B cell (primary cell): Measurements from ENCODE around the gene HTR3E. TPM values are rescaled to one million over a fixed set of nuclear protein-coding genes. Genes with fewer than 3 reads are reported as not detected.

ENCODE experiments used
- ATAC-seq: fragments of 200-7000 bp; cut with Tn5 transposase; one replicate; pipeline ENCODE4 v1.10.0; 2021; ENCODE audit warnings: low read depth, mild to moderate bottlenecking, moderate number of reproducible peaks, moderate library complexity
- CTCF ChIA-PET: fragments of 350-600 bp; sonication (Branson Sonifier 250); formaldehyde crosslinking; loops from one replicate; lab custom pipeline; 2021; ENCODE audit warnings: antibody characterized with exemption, inconsistent platforms; lab: Charles Lee
- POLR2A ChIA-PET: fragments of 350-600 bp; sonication (Branson Sonifier 250); formaldehyde crosslinking; loops from one replicate; lab custom pipeline; 2021; ENCODE audit warnings: antibody characterized with exemption; lab: Charles Lee
- DNase-seq: peaks from one replicate; pipeline ENCODE4 v3.0.0; 2013
- H2AFZ ChIP-seq: 2 replicates; pipeline ENCODE4 v1.6.1; 2012; ENCODE audit warnings: mild to moderate bottlenecking, low read depth, low read length; ENCODE audit not compliant: insufficient read depth, poor library complexity, severe bottlenecking
- H3K27ac ChIP-seq, 2 donors: 1 replicate in 1 of 2; 2 replicates in 1 of 2; pipeline ENCODE4 v1.5.1; 2012 to 2013; ENCODE audit warnings: low read length in 2 of 2, mild to moderate bottlenecking in 2 of 2, moderate library complexity in 1 of 2
- H3K27me3 ChIP-seq, 4 experiments: fragments of 200-600 bp in 1 of 4; sonication (generic) in 1 of 4; replicated peaks in 1 of 4; 1 replicate in 2 of 4; 2 replicates in 2 of 4; pipeline versions ENCODE4 v1.6.1 to v1.7.0; 2013 to 2016; ENCODE audit warnings: low read length in 3 of 4, mild to moderate bottlenecking in 2 of 4, mixed read lengths in 1 of 4, moderate library complexity in 1 of 4; ENCODE audit not compliant: insufficient read depth in 4 of 4, control insufficient read depth in 3 of 4; ENCODE audit errors: control extremely low read depth in 1 of 4
- H3K36me3 ChIP-seq, 2 experiments: replicated peaks in 1 of 2; 1 replicate in 1 of 2; 2 replicates in 1 of 2; pipeline versions ENCODE4 v1.6.1 to v1.7.1; 2013; ENCODE audit warnings: low read length in 1 of 2; ENCODE audit not compliant: insufficient read depth in 2 of 2, control insufficient read depth in 1 of 2; ENCODE audit errors: control extremely low read depth in 1 of 2, extremely low read depth in 1 of 2
- H3K4me1 ChIP-seq, 2 donors: fragments of 200-600 bp in 1 of 2; sonication (generic) in 1 of 2; 1 replicate in 1 of 2; 2 replicates in 1 of 2; pipeline versions ENCODE4 v1.5.1 to v1.6.1; 2013 to 2017; ENCODE audit warnings: low read length in 2 of 2; ENCODE audit not compliant: control insufficient read depth in 2 of 2, insufficient read depth in 2 of 2
- H3K4me2 ChIP-seq: replicated peaks from 2 replicates; pipeline ENCODE3; 2012; ENCODE audit warnings: mild to moderate bottlenecking, low read depth, low read length; ENCODE audit not compliant: poor library complexity, severe bottlenecking
- H3K4me3 ChIP-seq, 5 experiments: fragments of 200-600 bp in 1 of 5; sonication (generic) in 1 of 5; 1 replicate in 3 of 5; 2 replicates in 2 of 5; pipeline versions ENCODE4 v1.5.1 to v1.7.0; 2011 to 2016; ENCODE audit warnings: low read length in 4 of 5, mild to moderate bottlenecking in 4 of 5, low read depth in 2 of 5, control low read depth in 1 of 5, moderate library complexity in 1 of 5; ENCODE audit not compliant: insufficient read depth in 1 of 5; ENCODE audit errors: control extremely low read depth in 1 of 5, extremely low read depth in 1 of 5
- H3K79me2 ChIP-seq: fragments of 200-600 bp; sonication (generic); one replicate; pipeline ENCODE4 v1.6.0; 2016; ENCODE audit warnings: low read length; ENCODE audit not compliant: control insufficient read depth, insufficient read depth
- H3K9ac ChIP-seq: fragments of 200-600 bp; sonication (generic); 2 replicates; pipeline ENCODE4 v1.6.1; 2017; ENCODE audit warnings: mild to moderate bottlenecking, low read length, moderate library complexity
- H3K9me3 ChIP-seq, 3 donors: one replicate each; pipeline versions ENCODE4 v1.6.1 to v1.7.1; 2013; ENCODE audit warnings: low read length in 2 of 3; ENCODE audit not compliant: control insufficient read depth in 2 of 3, insufficient read depth in 1 of 3; ENCODE audit errors: control extremely low read depth in 1 of 3
- H4K20me1 ChIP-seq: 2 replicates; pipeline ENCODE4 v1.6.0; 2012; ENCODE audit warnings: mild to moderate bottlenecking, low read length; ENCODE audit not compliant: insufficient read depth, control insufficient read depth, poor library complexity, severe bottlenecking
- H3K27ac Mint-ChIP-seq: one replicate; pipeline ENCODE4 v1.8.0; 2021; ENCODE audit warnings: mixed read lengths
- H3K27me3 Mint-ChIP-seq: one replicate; pipeline ENCODE4 v1.8.0; 2021; ENCODE audit warnings: mixed read lengths
- H3K4me1 Mint-ChIP-seq: one replicate; pipeline ENCODE4 v1.8.0; 2021; ENCODE audit warnings: mixed read lengths
- H3K4me3 Mint-ChIP-seq: one replicate; pipeline ENCODE4 v1.8.0; 2021; ENCODE audit warnings: mixed read lengths
- H3K9me3 Mint-ChIP-seq: one replicate; pipeline ENCODE4 v1.8.0; 2022; ENCODE audit warnings: mixed read lengths; ENCODE audit not compliant: insufficient read depth
- CTCF ChIP-seq: fragments of 200-600 bp; IDR thresholded peaks from one replicate; pipeline ENCODE4 v1.8.0; 2022; ENCODE audit warnings: antibody characterized with exemption, mild to moderate bottlenecking
- EZH2 ChIP-seq: IDR thresholded peaks from 2 replicates; pipeline ENCODE4 v1.6.1; 2012; ENCODE audit warnings: borderline replicate concordance, low read depth, mild to moderate bottlenecking, moderate library complexity, low read length; ENCODE audit not compliant: insufficient read depth, poor library complexity, severe bottlenecking
- WGBS: methylation state at CpG from one replicate; pipeline ENCODE4 v1.1.5; 2013; ENCODE audit warnings: missing lambda C conversion rate; ENCODE audit not compliant: insufficient coverage; 5-methylcytosine and 5-hydroxymethylcytosine counted together
- intact Hi-C: fragments of 100-400 bp; cut with micrococcal nuclease; formaldehyde crosslinking; loops from one replicate; pipeline ENCODE4 v1.10.0; 2022
- polyA plus RNA-seq: library from polyadenylated mRNA; depleted of rRNA; stranded (reverse); fragments of >200 nt; gene quantifications from 2 replicates; pipeline ENCODE4 v1.2.3, GENCODE V29; 2012
- total RNA-seq, 2 donors: library from RNA; stranded (reverse); fragments of 120-200 nt in 1 of 2; gene quantifications; 1 replicate in 1 of 2; 2 replicates in 1 of 2; pipeline versions ENCODE4 v1.2.3 to v1.2.4, GENCODE V29; 2013 to 2022

HTR3E gene
- total and polyA plus RNA-seq, 2 donors (not counting 1 experiment from before 2014, with no cell fraction given), result not detected

- H3K4me3 ChIP-seq, result no peak overlapping the region
- TF ChIP-seq EZH2 (no peak), CTCF (no peak)
- ATAC-seq, result no peak
- no peak overlapping the region for H3K27ac ChIP-seq
- no peak overlapping the region for H3K4me2 ChIP-seq
- no peak for DNase-seq
- Mint-ChIP-seq H3K4me3 (no peak overlapping the region), H3K27me3 (no peaks in the 10 kb centered on the region), H3K27ac (no peak overlapping the region), H3K9me3 (no peaks in the 10 kb centered on the region), H3K4me1 (peaks cover 18% of the 10 kb centered on the region)
- no peak overlapping the region for H2AFZ ChIP-seq
- H3K9me3 ChIP-seq, result no peaks in the 10 kb centered on the region
- H3K79me2 ChIP-seq, result no peaks in the 10 kb centered on the region
- ChIA-PET CTCF (interaction anchor here (1.4 kb wide), 1 partner anchor 258 kb away, joined by 3 read pairs; the partner anchor contains the start of gene PARL), POLR2A (no interaction called here)
- H3K36me3 ChIP-seq, result peaks cover 28 to 63% of the 10 kb centered on the region in 2 experiments
- H3K9ac ChIP-seq, result no peak overlapping the region
- peaks cover 8% of the 10 kb centered on the region for H4K20me1 ChIP-seq
- H3K4me1 ChIP-seq, result peaks cover 11 to 12% of the 10 kb centered on the region in 2 donors
- intact Hi-C loops, result no loop called here
- no peaks in the 10 kb centered on the region for H3K27me3 ChIP-seq
- WGBS, result 100% methylated on average over 5 of the region's 7 CpGs
These were observed 45.3 kb downstream of the HTR3E start for GRCh38 chr3:184142199-184142598.

- no peak overlapping the region for H3K4me2 ChIP-seq
- no peaks in the 10 kb centered on the region for H3K27me3 ChIP-seq
- no peak overlapping the region for H3K9ac ChIP-seq
- ChIA-PET POLR2A (no interaction called here), CTCF (interaction anchor here (3.1 kb wide), 1 partner anchor 11 kb away, joined by 15 read pairs; the partner anchor contains the start of gene DVL3)
- TF ChIP-seq EZH2, result no peak
- TF ChIP-seq CTCF, result no peak
- Mint-ChIP-seq H3K27me3 (no peaks in the 10 kb centered on the region), H3K27ac (no peak overlapping the region), H3K9me3 (no peaks in the 10 kb centered on the region), H3K4me1 (peaks cover 11% of the 10 kb centered on the region), H3K4me3 (no peak overlapping the region)
- H4K20me1 ChIP-seq, result peaks cover 8% of the 10 kb centered on the region
- no peak overlapping the region for H3K4me3 ChIP-seq
- H2AFZ ChIP-seq, result no peak overlapping the region
- intact Hi-C loops, result no loop called here
- peaks cover 28 to 63% of the 10 kb centered on the region in 2 experiments for H3K36me3 ChIP-seq
- no peaks in the 10 kb centered on the region for H3K79me2 ChIP-seq
- DNase-seq, result no peak
- no peak for ATAC-seq
- WGBS, result 71% methylated on average over 3 of the region's 3 CpGs
- H3K4me1 ChIP-seq, result peaks cover 11 to 12% of the 10 kb centered on the region in 2 donors
- no peaks in the 10 kb centered on the region for H3K9me3 ChIP-seq
- no peak overlapping the region for H3K27ac ChIP-seq
These were observed 46.5 kb downstream of the HTR3E start for GRCh38 chr3:184143327-184143726.
